A549 treated with CORT108297 at 1 μM for 4 hours (cell line): ENCODE measurements around the gene SOX4. TPM values are rescaled to one million over a fixed set of nuclear protein-coding genes. Genes with fewer than 3 reads are reported as not detected.

ENCODE experiments used
- total RNA-seq: library from RNA; stranded (reverse); fragments of 200-300 nt; extraction: Qiagen RNA extraction; gene quantifications from 5 replicates; pipeline ENCODE4 v1.2.3, GENCODE V29; 2022

SOX4 gene
- 10.3 to 16.1 TPM (median 12.1 TPM) in 5 replicates for total RNA-seq

GRCh38 chr6:21593412-21593926 is at the start of gene SOX4:
SOX4 (plus strand) TSS chr6:21593751; CDS start chr6:21594535, 784 bp downstream.

